ENCODE results near the gene RPRML. TPM values are rescaled to one million over a fixed set of nuclear protein-coding genes. Genes with fewer than 3 reads are reported as not detected.
"Not testable (repeated sequence)": the region's sequence is repeated elsewhere in the genome, so short reads cannot be mapped to it uniquely, and the experiment has no call there.

Gene RPRML
- total and polyA plus RNA-seq, 7 donors, result 0.32 to 1.4 (median 0.71) TPM; not detected in 4

- intact Hi-C loops (cut with DNase I), result no loop called here
- no peak for DNase-seq
- H3K27ac ChIP-seq, result no peak overlapping the region
- WGBS, 2 donors, result 63 to 73% methylated on average over 11 of the region's 11 CpGs
- H3K27me3 ChIP-seq, result no peaks in the 10 kb centered on the region
- H3K4me3 ChIP-seq, result no peak overlapping the region
- TF ChIP-seq POLR2AphosphoS5 (IDR thresholded peaks at IDR 0.05), result no peak
- TF ChIP-seq POLR2A (IDR thresholded peaks at IDR 0.05), result no peak
- TF ChIP-seq CTCF (IDR thresholded peaks at IDR 0.05), result no peak
- no peak for TF ChIP-seq EP300 (IDR thresholded peaks at IDR 0.05)
- H3K9me3 ChIP-seq, result no peaks in the 10 kb centered on the region
- H3K36me3 ChIP-seq, result no peaks in the 10 kb centered on the region
- no peaks in the 10 kb centered on the region for H3K4me1 ChIP-seq
Observed at GRCh38 chr17:46989637-46990431, 10.8 kb upstream of the RPRML start.

- H3K4me1 ChIP-seq; DNase-seq; H3K36me3 ChIP-seq; intact Hi-C loops (cut with DNase I); H3K9me3 ChIP-seq; H3K27ac ChIP-seq; H3K27me3 ChIP-seq; H3K4me3 ChIP-seq: not testable (repeated sequence)
- 91 to 92% methylated on average over 5 of the region's 5 CpGs for WGBS, 2 donors
Observed at GRCh38 chr17:46987927-46988326, 8.9 kb upstream of the RPRML start.

- no peak overlapping the region for H3K27ac ChIP-seq
- TF ChIP-seq EP300 (IDR thresholded peaks at IDR 0.05), result no peak
- TF ChIP-seq CTCF (IDR thresholded peaks at IDR 0.05), result no peak
- no peak for TF ChIP-seq POLR2AphosphoS5 (IDR thresholded peaks at IDR 0.05)
- TF ChIP-seq POLR2A (IDR thresholded peaks at IDR 0.05), result no peak
- DNase-seq, result no peak
- H3K4me3 ChIP-seq, result no peak overlapping the region
- intact Hi-C loops (cut with DNase I), result no loop called here
- H3K4me1 ChIP-seq, result no peaks in the 10 kb centered on the region
- H3K27me3 ChIP-seq, result peaks cover 0 to 2% (median 0%) of the 10 kb centered on the region in 3 donors
- no peaks in the 10 kb centered on the region for H3K36me3 ChIP-seq
- 76 to 79% methylated on average over 7 of the region's 7 CpGs for WGBS, 2 donors
- H3K9me3 ChIP-seq, result no peaks in the 10 kb centered on the region
Observed at GRCh38 chr17:46986366-46986765, 7.3 kb upstream of the RPRML start.

- H3K36me3 ChIP-seq, result no peaks in the 10 kb centered on the region
Observed at GRCh38 chr17:46984892-46985291, 5.8 kb upstream of the RPRML start.

GRCh38 chr17:46984341-46984740, 5.3 kb upstream of the RPRML start:
- Histone ChIP-seq H3K36me3 (no peaks in the 10 kb centered on the region), H3K9me3 (no peaks in the 10 kb centered on the region), H3K4me3 (no peak overlapping the region), H3K27me3 (peaks cover 0 to 20% (median 6%) of the 10 kb centered on the region in 3 donors), H3K4me1 (peaks cover 0 to 4% (median 3%) of the 10 kb centered on the region in 4 donors), H3K27ac (no peak overlapping the region)
- no peak for DNase-seq
- intact Hi-C loops (cut with DNase I), result no loop called here
- 26 to 38% methylated on average over 6 of the region's 6 CpGs for WGBS, 2 donors
- TF ChIP-seq CTCF (IDR thresholded peaks at IDR 0.05) (no peak), POLR2A (IDR thresholded peaks at IDR 0.05) (no peak), EP300 (IDR thresholded peaks at IDR 0.05) (no peak), POLR2AphosphoS5 (IDR thresholded peaks at IDR 0.05) (no peak)

More at GRCh38 chr17:46984892-46985291, 5.8 kb upstream of the RPRML start:
- H3K4me3 ChIP-seq, result no peak overlapping the region
- H3K27me3 ChIP-seq, result peaks cover 0 to 15% (median 4%) of the 10 kb centered on the region in 3 donors
- no peaks in the 10 kb centered on the region for H3K9me3 ChIP-seq
- TF ChIP-seq POLR2A (IDR thresholded peaks at IDR 0.05) (no peak), CTCF (IDR thresholded peaks at IDR 0.05) (no peak), POLR2AphosphoS5 (IDR thresholded peaks at IDR 0.05) (no peak), EP300 (IDR thresholded peaks at IDR 0.05) (no peak)
- 12 to 56% methylated on average over 5 of the region's 5 CpGs for WGBS, 2 donors
- no peak for DNase-seq
- intact Hi-C loops (cut with DNase I), result no loop called here
- H3K4me1 ChIP-seq, result no peaks in the 10 kb centered on the region
- H3K27ac ChIP-seq, result no peak overlapping the region
